NT2/D1 (cell line): ENCODE measurements around the gene XIRP1.

Experiments
- DNase-seq: peaks from one replicate; pipeline ENCODE4 v3.0.0-alpha.2; 2011; ENCODE audit warnings: low read depth, low spot score
- H3K27me3 ChIP-seq: 2 replicates; pipeline ENCODE4 v1.6.0; 2011; ENCODE audit warnings: mild to moderate bottlenecking; ENCODE audit not compliant: insufficient read length, insufficient read depth
- H3K36me3 ChIP-seq: 2 replicates; pipeline ENCODE4 v1.6.1; 2011; ENCODE audit warnings: mild to moderate bottlenecking, low read length, mixed read lengths; ENCODE audit not compliant: insufficient read depth, insufficient read length
- H3K4me1 ChIP-seq: 2 replicates; pipeline ENCODE4 v1.5.1; 2011; ENCODE audit not compliant: insufficient read depth, insufficient read length
- H3K4me3 ChIP-seq: 2 replicates; pipeline ENCODE4 v1.5.1; 2011; ENCODE audit warnings: low read depth; ENCODE audit not compliant: insufficient read length
- H3K9ac ChIP-seq: 2 replicates; pipeline ENCODE4 v1.6.0; 2011; ENCODE audit warnings: low read depth; ENCODE audit not compliant: insufficient read length
- H3K9me3 ChIP-seq: 2 replicates; pipeline ENCODE4 v1.5.1; 2011; ENCODE audit warnings: mild to moderate bottlenecking, low read length; ENCODE audit not compliant: insufficient read depth
- SUZ12 ChIP-seq: IDR thresholded peaks from 2 replicates; pipeline ENCODE4 v1.6.1; 2011; ENCODE audit not compliant: insufficient read length, insufficient read depth; ENCODE audit errors: extremely low read depth
- YY1 ChIP-seq: IDR thresholded peaks from 2 replicates; pipeline ENCODE4 v1.6.1; 2011; ENCODE audit not compliant: insufficient read length, insufficient read depth
- ZNF274 ChIP-seq: IDR thresholded peaks from 2 replicates; pipeline ENCODE4 v1.6.1; 2011; ENCODE audit warnings: mild to moderate bottlenecking, low read depth, low read length

XIRP1 gene

GRCh38 chr3:39136533-39137434 lies 55.6 kb downstream of the XIRP1 start:
- Histone ChIP-seq H3K27me3 (no peaks in the 10 kb centered on the region), H3K9ac (no peak overlapping the region), H3K4me3 (no peak overlapping the region), H3K4me1 (no peaks in the 10 kb centered on the region), H3K9me3 (no peaks in the 10 kb centered on the region), H3K36me3 (peaks cover 23% of the 10 kb centered on the region)
- no peak for DNase-seq
- TF ChIP-seq SUZ12: no peak

DNA sequence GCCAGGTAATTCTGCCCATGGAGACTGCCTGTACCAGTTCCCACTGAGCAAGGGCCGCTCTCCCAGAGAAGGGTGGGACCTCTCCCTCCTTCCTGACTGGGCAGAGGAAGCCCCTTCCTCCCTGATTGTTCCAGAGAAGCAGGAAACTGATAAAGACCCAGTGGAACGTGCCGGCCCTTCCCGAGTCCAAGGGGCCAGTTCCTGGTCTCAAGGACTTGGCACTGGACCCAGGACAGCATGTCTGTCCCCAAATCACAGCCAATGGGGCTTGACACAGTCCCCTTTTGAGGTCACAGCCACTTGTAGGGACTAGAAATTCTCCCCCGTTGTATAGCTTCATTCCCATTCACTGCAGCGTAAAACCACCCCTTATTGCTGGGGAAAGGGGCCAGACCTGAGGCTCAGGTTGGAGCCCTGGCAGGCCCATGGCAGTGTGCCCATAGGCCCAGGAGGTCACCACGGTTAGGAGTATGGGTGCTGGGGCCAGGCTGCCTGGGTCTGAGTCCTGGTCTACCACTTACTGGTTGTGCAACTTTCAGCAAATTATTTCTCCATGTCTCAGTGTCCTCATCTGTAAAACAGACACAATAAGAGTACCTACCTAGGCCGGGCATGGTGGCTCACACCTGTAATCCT lies 57.1 kb downstream of the XIRP1 start:
- H3K9me3 ChIP-seq: no peaks in the 10 kb centered on the region
- TF ChIP-seq ZNF274 (no peak), SUZ12 (no peak), YY1 (no peak)
- no peaks in the 10 kb centered on the region for H3K4me1 ChIP-seq
- H3K36me3 ChIP-seq: peaks cover 8% of the 10 kb centered on the region
- no peak overlapping the region for H3K4me3 ChIP-seq
- no peaks in the 10 kb centered on the region for H3K27me3 ChIP-seq
- DNase-seq: no peak
- H3K9ac ChIP-seq: no peak overlapping the region

- Histone ChIP-seq H3K27me3 (no peaks in the 10 kb centered on the region), H3K4me3 (no peak overlapping the region), H3K9me3 (no peaks in the 10 kb centered on the region), H3K36me3 (peaks cover under 1% of the 10 kb centered on the region), H3K4me1 (no peaks in the 10 kb centered on the region), H3K9ac (no peak overlapping the region)
- TF ChIP-seq ZNF274 (no peak), SUZ12 (no peak), YY1 (no peak)
- no peak for DNase-seq
Measured at GRCh38 chr3:39134305-39134704, 58.1 kb downstream of the XIRP1 start.

- Histone ChIP-seq H3K4me3 (no peak overlapping the region), H3K36me3 (no peaks in the 10 kb centered on the region), H3K4me1 (no peaks in the 10 kb centered on the region), H3K27me3 (no peaks in the 10 kb centered on the region), H3K9me3 (no peaks in the 10 kb centered on the region), H3K9ac (no peak overlapping the region)
- TF ChIP-seq ZNF274: no peak
- no peak for TF ChIP-seq YY1
- TF ChIP-seq SUZ12: no peak
- no peak for DNase-seq
Measured at GRCh38 chr3:39133822-39134221, 58.6 kb downstream of the XIRP1 start.
